Epidermal melanocyte (primary cell): Measurements from ENCODE around the gene TLE4.

ENCODE experiments used
- DNase-seq: peaks from one replicate; pipeline ENCODE4 v3.0.0; 2011; ENCODE audit warnings: low spot score; ENCODE audit not compliant: insufficient read length

The TLE4 gene

GRCh38 chr9:79572032-79572607, 355 bp downstream of the TLE4 start:
- no peak for DNase-seq

- DNase-seq: peak; percentile 23
Measured at GRCh38 chr9:79572608-79573411, 1.0 kb downstream of the TLE4 start.

GRCh38 chr9:79573412-79573923, 1.7 kb downstream of the TLE4 start:
- DNase-seq: no peak

GRCh38 chr9:79574136-79574535, 2.4 kb downstream of the TLE4 start:
- no peak for DNase-seq

GRCh38 chr9:79574781-79575180, 3.0 kb downstream of the TLE4 start:
- no peak for DNase-seq

GRCh38 chr9:79575547-79575946, 3.8 kb downstream of the TLE4 start:
- no peak for DNase-seq

GRCh38 chr9:79577969-79578723, 6.4 kb downstream of the TLE4 start:
- DNase-seq: no peak

GRCh38 chr9:79578891-79579290, 7.1 kb downstream of the TLE4 start:
- DNase-seq: no peak

- no peak for DNase-seq
Measured at GRCh38 chr9:79579624-79580023, 7.9 kb downstream of the TLE4 start.

- no peak for DNase-seq
Measured at GRCh38 chr9:79580055-79580454, 8.3 kb downstream of the TLE4 start.

- no peak for DNase-seq
Measured at GRCh38 chr9:79581388-79581787, 9.6 kb downstream of the TLE4 start.

- no peak for DNase-seq
Measured at GRCh38 chr9:79581794-79582193, 10.0 kb downstream of the TLE4 start.

GRCh38 chr9:79583952-79584654, 12.3 kb downstream of the TLE4 start:
- no peak for DNase-seq

- no peak for DNase-seq
Measured at GRCh38 chr9:79584655-79584982, 12.9 kb downstream of the TLE4 start.

GRCh38 chr9:79588488-79589223, 16.9 kb downstream of the TLE4 start:
- DNase-seq: no peak

GRCh38 chr9:79591458-79591857, 19.7 kb downstream of the TLE4 start:
- DNase-seq: no peak

- no peak for DNase-seq
Measured at GRCh38 chr9:79592726-79593493, 21.1 kb downstream of the TLE4 start.

- no peak for DNase-seq
Measured at GRCh38 chr9:79598562-79599345, 27.0 kb downstream of the TLE4 start.

- DNase-seq: no peak
Measured at GRCh38 chr9:79600466-79600865, 28.7 kb downstream of the TLE4 start.
